GM21515 (cell line): ENCODE measurements around the gene MLXIPL.
"Not testable (repeated sequence)": the region's sequence is repeated elsewhere in the genome, so short reads cannot be mapped to it uniquely, and the experiment has no call there.

Experiments
- ATAC-seq: cut with Tn5 transposase; IDR thresholded peaks from one replicate; pipeline ENCODE4 v1.9.1; 2021; ENCODE audit not compliant: unreplicated experiment

MLXIPL gene

GRCh38 chr7:73623798-73624668, at the start of gene MLXIPL:
Gene MLXIPL (minus strand): TSS chr7:73624522. CDS start chr7:73624492, 30 bp downstream.
- ATAC-seq, result no peak

- ATAC-seq, result no peak
Observed at GRCh38 chr7:73671857-73672445, 47.6 kb upstream of the MLXIPL start.

- ATAC-seq, result no peak
Observed at GRCh38 chr7:73671322-73671661, 47.0 kb upstream of the MLXIPL start.

- no peak for ATAC-seq
Observed at GRCh38 chr7:73669858-73670385, 45.6 kb upstream of the MLXIPL start.

GRCh38 chr7:73669288-73669701, 45.0 kb upstream of the MLXIPL start:
- no peak for ATAC-seq

- ATAC-seq, result no peak
Observed at GRCh38 chr7:73668886-73669230, 44.5 kb upstream of the MLXIPL start.

GRCh38 chr7:73668103-73668885, 44.0 kb upstream of the MLXIPL start:
- peak; percentile 5 for ATAC-seq

- peak; percentile 95 for ATAC-seq
Observed at GRCh38 chr7:73667344-73668102, 43.2 kb upstream of the MLXIPL start, which contains the start of gene VPS37D. Gene VPS37D (plus strand): TSS chr7:73667831. CDS start chr7:73667959, 128 bp downstream.

- no peak for ATAC-seq
Observed at GRCh38 chr7:73663033-73663432, 38.7 kb upstream of the MLXIPL start.

- not testable (repeated sequence) for ATAC-seq
Observed at GRCh38 chr7:73660594-73660993, 36.3 kb upstream of the MLXIPL start.

GRCh38 chr7:73659983-73660382, 35.7 kb upstream of the MLXIPL start:
- no peak for ATAC-seq

- not testable (repeated sequence) for ATAC-seq
Observed at GRCh38 chr7:73655309-73655708, 31.0 kb upstream of the MLXIPL start.

GRCh38 chr7:73652541-73652949, 28.2 kb upstream of the MLXIPL start:
- no peak for ATAC-seq

GRCh38 chr7:73650524-73650923, 26.2 kb upstream of the MLXIPL start:
- ATAC-seq, result no peak

- ATAC-seq, result no peak
Observed at GRCh38 chr7:73649576-73649975, 25.3 kb upstream of the MLXIPL start.

- ATAC-seq, result no peak
Observed at GRCh38 chr7:73648593-73649332, 24.4 kb upstream of the MLXIPL start.

GRCh38 chr7:73647725-73648592, 23.6 kb upstream of the MLXIPL start:
- ATAC-seq, result no peak

GRCh38 chr7:73646785-73647724, 22.7 kb upstream of the MLXIPL start:
- ATAC-seq, result no peak
